Measurements from ENCODE around the gene KCNJ14. TPM values are rescaled to one million over a fixed set of nuclear protein-coding genes. Genes with fewer than 3 reads are reported as not detected.

The KCNJ14 gene
- total RNA-seq, 1 donor from 2014 or later: 0.54 TPM

DNA sequence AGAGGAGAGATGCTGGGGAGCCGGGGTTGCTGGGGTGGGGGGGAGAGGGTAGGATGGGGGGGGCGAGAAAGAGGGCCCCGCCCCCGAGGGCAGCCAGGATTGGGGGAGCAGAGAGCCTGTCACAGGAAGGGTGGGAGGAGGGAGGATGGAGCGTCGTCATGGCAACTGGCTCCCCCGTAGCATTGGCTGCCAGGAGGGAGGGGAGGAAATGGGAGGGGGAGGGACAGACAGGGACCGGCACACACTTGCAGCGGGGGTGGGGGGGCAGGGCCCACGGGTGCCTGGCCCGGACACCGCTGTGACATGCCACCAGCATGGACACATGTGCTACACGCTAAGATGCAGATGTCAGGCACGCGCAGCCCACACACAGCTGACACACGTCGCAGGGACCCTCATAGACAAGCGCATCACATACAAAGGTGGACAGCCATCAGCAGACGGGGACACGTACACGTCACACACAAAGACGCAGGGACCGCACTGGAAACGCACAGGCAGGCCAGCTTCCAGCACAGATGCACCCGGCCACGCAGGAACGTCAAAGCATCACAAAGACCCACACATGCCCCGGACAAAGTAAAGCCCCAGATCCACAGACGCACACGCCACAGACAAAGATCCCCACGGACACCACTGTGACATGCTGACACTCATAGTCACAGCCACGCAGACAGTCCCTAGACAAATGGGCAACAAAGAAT lies 56.6 kb downstream of the KCNJ14 start, which contains the start of gene LMTK3:
TSS of gene LMTK3 (minus strand) at position 36 of the 704 bp plus-strand sequence. CDS start 259 bp downstream, outside the sequence.
- Histone ChIP-seq H3K36me3 (ENCODE audit: control insufficient read depth, insufficient read depth, low read length) (no peaks in the 10 kb centered on the region), H3K27me3 (ENCODE audit: control insufficient read depth, insufficient read depth, low read length) (peaks cover 38% of the 10 kb centered on the region), H3K4me3 (ENCODE audit: low read depth, low read length) (no peak within 1 kb of the TSS)
- DNase-seq (ENCODE audit: low read depth): no peak
- no peak for TF ChIP-seq CTCF (IDR thresholded peaks at IDR 0.05; ENCODE audit: insufficient read depth, low read length, poor library complexity, severe bottlenecking)

- Histone ChIP-seq H3K27me3 (ENCODE audit: control insufficient read depth, insufficient read depth, low read length) (peaks cover 38% of the 10 kb centered on the region), H3K36me3 (ENCODE audit: control insufficient read depth, insufficient read depth, low read length) (no peaks in the 10 kb centered on the region), H3K4me3 (ENCODE audit: low read depth, low read length) (no peak overlapping the region)
- DNase-seq (ENCODE audit: low read depth): no peak
- no peak for TF ChIP-seq CTCF (IDR thresholded peaks at IDR 0.05; ENCODE audit: insufficient read depth, low read length, poor library complexity, severe bottlenecking)
Observed at GRCh38 chr19:48512504-48513288, 57.3 kb downstream of the KCNJ14 start.

- TF ChIP-seq CTCF (IDR thresholded peaks at IDR 0.05; ENCODE audit: insufficient read depth, low read length, poor library complexity, severe bottlenecking): no peak
- Histone ChIP-seq H3K27me3 (ENCODE audit: control insufficient read depth, insufficient read depth, low read length) (peaks cover 34% of the 10 kb centered on the region), H3K4me3 (ENCODE audit: low read depth, low read length) (peak overlapping the region; percentile 71), H3K36me3 (ENCODE audit: control insufficient read depth, insufficient read depth, low read length) (no peaks in the 10 kb centered on the region)
- DNase-seq (ENCODE audit: low read depth): no peak
Observed at GRCh38 chr19:48513289-48514122, 58.1 kb downstream of the KCNJ14 start.

DNA sequence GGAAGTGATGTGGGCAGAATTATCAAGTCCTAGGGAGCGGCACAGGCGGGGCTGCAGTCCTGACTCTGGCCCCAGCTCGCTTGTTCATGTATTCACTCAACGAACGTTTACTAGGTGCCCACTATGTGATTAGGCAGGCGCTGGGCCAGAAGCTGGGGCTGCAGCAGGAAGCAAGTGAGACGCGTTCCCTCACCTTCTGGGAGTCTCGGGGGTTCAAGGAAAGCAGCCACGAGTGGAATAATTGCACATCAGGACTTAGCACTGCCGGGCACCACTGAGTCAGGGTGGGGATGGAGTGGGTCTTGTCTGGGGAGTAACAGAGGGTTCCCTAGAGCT lies 58.7 kb downstream of the KCNJ14 start:
- no peak for DNase-seq (ENCODE audit: low read depth)
- no peaks in the 10 kb centered on the region for H3K36me3 ChIP-seq (ENCODE audit: control insufficient read depth, insufficient read depth, low read length)
- H3K27me3 ChIP-seq (ENCODE audit: control insufficient read depth, insufficient read depth, low read length): peaks cover 32% of the 10 kb centered on the region
- TF ChIP-seq CTCF (IDR thresholded peaks at IDR 0.05; ENCODE audit: insufficient read depth, low read length, poor library complexity, severe bottlenecking): no peak
- H3K4me3 ChIP-seq (ENCODE audit: low read depth, low read length): no peak overlapping the region

GRCh38 chr19:48516536-48516935 lies 61.2 kb downstream of the KCNJ14 start:
- DNase-seq (ENCODE audit: low read depth): no peak
- no peaks in the 10 kb centered on the region for H3K36me3 ChIP-seq (ENCODE audit: control insufficient read depth, insufficient read depth, low read length)
- TF ChIP-seq CTCF (IDR thresholded peaks at IDR 0.05; ENCODE audit: insufficient read depth, low read length, poor library complexity, severe bottlenecking): no peak
- H3K27me3 ChIP-seq (ENCODE audit: control insufficient read depth, insufficient read depth, low read length): peaks cover 17% of the 10 kb centered on the region
- no peak overlapping the region for H3K4me3 ChIP-seq (ENCODE audit: low read depth, low read length)

Other genes with a start within 250 kb of the KCNJ14 start
- gene CARD8, start 199.7 kb upstream of the KCNJ14 start, total RNA-seq: 11.2 and 14.1 TPM in 2 replicates
- 3.0 and 4.0 TPM in 2 replicates for gene ZNF114, start 185.5 kb upstream of the KCNJ14 start, total RNA-seq
- 30.7 and 32.5 TPM in 2 replicates for gene EMP3, start 130.0 kb upstream of the KCNJ14 start, total RNA-seq
- 4.4 and 5.8 TPM in 2 replicates for gene TMEM143, start 91.6 kb upstream of the KCNJ14 start, total RNA-seq
- 0.25 TPM in 1 of 2 replicates, not detected in the other for gene SYNGR4, start 91.2 kb upstream of the KCNJ14 start, total RNA-seq
- 152 and 170 TPM in 2 replicates for gene KDELR1, start 64.0 kb upstream of the KCNJ14 start, total RNA-seq
- gene GRIN2D, start 61.9 kb upstream of the KCNJ14 start, total RNA-seq: 0.21 and 0.63 TPM in 2 replicates
- 44.6 and 47.1 TPM in 2 replicates for gene GRWD1, start 9.6 kb upstream of the KCNJ14 start, total RNA-seq
- 73.0 and 77.3 TPM in 2 replicates for gene CYTH2, start 13.8 kb downstream of the KCNJ14 start, total RNA-seq
- gene LMTK3, start 56.3 kb downstream of the KCNJ14 start, total RNA-seq: 2.3 and 2.9 TPM in 2 replicates
- 0.48 and 0.50 TPM in 2 replicates for gene SULT2B1, start 96.6 kb downstream of the KCNJ14 start, total RNA-seq
- gene SPACA4, start 151.2 kb downstream of the KCNJ14 start, total RNA-seq: not detected in 2 replicates
- 0.25 and 2.3 TPM in 2 replicates for gene FAM83E, start 159.5 kb downstream of the KCNJ14 start, total RNA-seq
- gene RPL18, start 163.6 kb downstream of the KCNJ14 start, total RNA-seq: 2,979 and 3,293 TPM in 2 replicates
- 27.9 and 30.3 TPM in 2 replicates for gene SPHK2, start 163.9 kb downstream of the KCNJ14 start, total RNA-seq
- gene DBP, start 181.8 kb downstream of the KCNJ14 start, total RNA-seq: 1.6 and 3.4 TPM in 2 replicates
- 1.1 and 1.7 TPM in 2 replicates for gene CA11, start 190.6 kb downstream of the KCNJ14 start, total RNA-seq
- not detected in 2 replicates for gene NTN5, start 217.4 kb downstream of the KCNJ14 start, total RNA-seq
- gene FUT2, start 240.4 kb downstream of the KCNJ14 start, total RNA-seq: 1.8 and 1.9 TPM in 2 replicates